Epithelial cell of esophagus (primary cell): ENCODE data around the gene STIM1.

Experiments
- DNase-seq: peaks from one replicate; pipeline ENCODE4 v3.0.0; 2010; ENCODE audit warnings: low read depth
- H3K4me3 ChIP-seq: 2 replicates; pipeline ENCODE4 v1.5.1; 2011; ENCODE audit warnings: mild to moderate bottlenecking, low read length, control low read depth
- TF ChIP-seq, protein P1 (sequence below): IDR thresholded peaks from 2 replicates; pipeline ENCODE4 v1.5.1; 2011; ENCODE audit warnings: low read depth, mild to moderate bottlenecking, low read length, control low read depth, inconsistent platforms; ENCODE audit not compliant: insufficient read depth; ENCODE audit errors: missing control alignments

The STIM1 gene

DNA sequence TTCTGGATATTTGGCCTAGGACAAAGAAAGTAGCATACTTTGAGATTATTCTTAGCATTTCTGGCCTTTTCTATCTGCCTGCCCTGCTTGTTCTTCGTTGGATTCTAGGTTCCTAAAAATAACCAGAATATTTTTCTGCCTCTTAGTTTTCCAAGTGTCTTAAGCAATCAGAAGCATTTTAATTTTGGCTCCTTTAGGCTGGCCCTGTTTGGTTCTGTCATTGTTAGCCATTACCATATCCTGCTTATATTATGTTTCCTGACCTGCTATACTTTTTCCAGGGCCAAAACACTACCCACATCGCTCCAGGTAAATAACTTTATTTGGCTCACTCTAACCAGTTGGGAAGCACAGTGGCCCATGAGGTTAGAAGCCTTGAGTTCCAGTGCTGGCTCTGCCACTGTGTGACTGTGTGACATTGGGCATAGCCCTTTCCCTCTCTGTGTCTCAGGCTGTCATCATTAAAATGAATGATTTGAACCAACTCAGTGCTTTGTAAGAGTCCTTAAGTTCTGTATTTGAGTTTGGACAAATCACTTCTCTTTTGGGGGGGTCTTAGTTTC is 91.1 kb downstream of the STIM1 start:
- TF ChIP-seq, protein P1, sequence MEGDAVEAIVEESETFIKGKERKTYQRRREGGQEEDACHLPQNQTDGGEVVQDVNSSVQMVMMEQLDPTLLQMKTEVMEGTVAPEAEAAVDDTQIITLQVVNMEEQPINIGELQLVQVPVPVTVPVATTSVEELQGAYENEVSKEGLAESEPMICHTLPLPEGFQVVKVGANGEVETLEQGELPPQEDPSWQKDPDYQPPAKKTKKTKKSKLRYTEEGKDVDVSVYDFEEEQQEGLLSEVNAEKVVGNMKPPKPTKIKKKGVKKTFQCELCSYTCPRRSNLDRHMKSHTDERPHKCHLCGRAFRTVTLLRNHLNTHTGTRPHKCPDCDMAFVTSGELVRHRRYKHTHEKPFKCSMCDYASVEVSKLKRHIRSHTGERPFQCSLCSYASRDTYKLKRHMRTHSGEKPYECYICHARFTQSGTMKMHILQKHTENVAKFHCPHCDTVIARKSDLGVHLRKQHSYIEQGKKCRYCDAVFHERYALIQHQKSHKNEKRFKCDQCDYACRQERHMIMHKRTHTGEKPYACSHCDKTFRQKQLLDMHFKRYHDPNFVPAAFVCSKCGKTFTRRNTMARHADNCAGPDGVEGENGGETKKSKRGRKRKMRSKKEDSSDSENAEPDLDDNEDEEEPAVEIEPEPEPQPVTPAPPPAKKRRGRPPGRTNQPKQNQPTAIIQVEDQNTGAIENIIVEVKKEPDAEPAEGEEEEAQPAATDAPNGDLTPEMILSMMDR = no peak
- no peak overlapping the region for H3K4me3 ChIP-seq
- no peak for DNase-seq

DNA sequence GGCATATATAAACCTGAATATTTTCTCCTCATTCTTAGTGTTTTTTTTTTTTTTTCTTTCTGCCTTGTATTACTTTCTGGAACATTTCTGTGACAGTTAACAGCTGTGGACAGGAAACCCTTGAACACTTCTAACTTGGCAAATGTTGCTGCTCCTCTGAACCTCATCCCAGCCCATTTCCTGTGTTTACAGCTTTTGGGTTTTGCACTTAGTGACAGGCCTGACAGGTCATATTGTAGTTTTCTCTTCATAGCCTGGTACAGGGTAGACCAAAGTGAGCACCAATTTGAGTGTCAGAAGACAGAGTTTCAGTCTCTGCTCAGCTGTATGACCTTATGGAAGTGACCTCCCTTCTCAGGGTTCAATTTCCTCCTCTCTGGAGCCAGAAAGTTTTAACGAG is 91.6 kb downstream of the STIM1 start:
- TF ChIP-seq, protein P1 = no peak
- DNase-seq = no peak
- no peak overlapping the region for H3K4me3 ChIP-seq

DNA sequence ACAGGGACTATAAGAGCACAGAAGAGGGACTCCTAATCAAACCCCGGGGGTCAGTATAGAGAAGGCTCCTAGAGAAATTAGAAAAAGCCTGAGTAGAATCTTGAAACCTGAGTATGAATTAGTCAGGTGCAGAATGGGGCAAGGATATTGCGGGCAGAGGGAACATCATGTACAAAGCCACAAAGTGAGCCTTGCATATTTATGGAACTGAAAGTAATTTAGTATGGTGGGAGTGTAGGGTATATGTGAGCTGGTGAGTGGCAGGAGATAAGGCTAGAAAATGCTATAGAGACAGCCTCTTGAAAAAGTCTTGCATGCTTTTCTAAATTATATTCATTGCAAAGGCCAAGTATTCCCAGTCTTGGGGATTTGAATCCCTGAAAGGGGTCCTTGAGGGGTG is 93.7 kb downstream of the STIM1 start:
- DNase-seq = no peak
- TF ChIP-seq, protein P1 = no peak
- no peak overlapping the region for H3K4me3 ChIP-seq

DNA sequence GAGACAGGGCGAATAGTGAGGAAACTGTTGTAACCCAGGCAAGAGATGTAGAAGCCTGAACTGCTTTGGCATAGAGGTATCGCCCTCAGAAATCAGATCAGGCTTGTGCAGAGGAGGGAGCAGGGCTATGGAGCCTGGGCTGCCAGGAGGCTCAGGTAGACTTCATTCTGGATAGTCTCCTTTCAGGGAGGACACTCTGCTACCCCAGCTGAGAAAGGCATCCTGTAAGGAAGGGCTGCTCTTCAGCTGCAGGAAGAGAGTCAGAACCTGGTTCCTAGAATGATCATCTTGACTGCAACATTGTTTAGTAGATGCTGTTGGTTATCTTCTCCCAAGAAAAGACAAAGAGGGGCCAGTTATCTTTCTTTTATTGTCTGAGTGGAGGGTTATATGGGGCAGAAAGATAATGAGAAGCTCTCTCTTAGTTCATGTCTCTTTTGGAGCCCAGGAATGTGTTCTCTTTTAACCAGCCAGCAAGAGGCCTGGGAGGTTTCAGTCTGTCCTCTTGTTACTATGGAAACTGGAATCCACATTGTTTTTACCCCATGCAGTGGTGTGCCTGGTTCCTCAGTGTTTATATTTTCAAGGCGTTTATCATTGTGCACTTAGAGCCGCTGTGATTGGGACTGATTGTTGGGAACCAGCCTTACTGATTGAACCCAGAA is 95.7 kb downstream of the STIM1 start:
- no peak for DNase-seq
- TF ChIP-seq, protein P1 = no peak

DNA sequence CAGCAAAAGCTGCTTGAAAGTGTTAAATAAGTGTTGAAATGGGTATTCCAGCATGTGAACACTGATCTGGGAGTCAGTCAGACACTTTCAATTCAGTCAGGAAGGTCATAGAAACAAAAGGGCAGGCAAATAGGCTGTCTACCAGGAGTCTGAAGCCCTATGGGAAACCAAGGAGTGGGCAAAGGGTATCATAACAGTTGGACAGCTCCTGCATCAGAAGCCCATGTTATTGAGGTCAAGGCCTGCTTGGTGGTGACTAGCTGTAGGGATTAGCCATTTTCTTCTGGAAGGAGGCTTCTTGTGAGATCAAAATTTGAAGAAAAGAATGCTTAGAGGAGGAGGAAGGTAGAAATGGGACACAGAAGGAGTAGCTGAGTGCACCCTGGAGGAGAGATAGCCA is 97.3 kb downstream of the STIM1 start:
- no peak overlapping the region for H3K4me3 ChIP-seq
- DNase-seq = no peak
- TF ChIP-seq, protein P1 = no peak

More for the DNA sequence above, 95.7 kb downstream of the STIM1 start:
- no peak overlapping the region for H3K4me3 ChIP-seq

DNA sequence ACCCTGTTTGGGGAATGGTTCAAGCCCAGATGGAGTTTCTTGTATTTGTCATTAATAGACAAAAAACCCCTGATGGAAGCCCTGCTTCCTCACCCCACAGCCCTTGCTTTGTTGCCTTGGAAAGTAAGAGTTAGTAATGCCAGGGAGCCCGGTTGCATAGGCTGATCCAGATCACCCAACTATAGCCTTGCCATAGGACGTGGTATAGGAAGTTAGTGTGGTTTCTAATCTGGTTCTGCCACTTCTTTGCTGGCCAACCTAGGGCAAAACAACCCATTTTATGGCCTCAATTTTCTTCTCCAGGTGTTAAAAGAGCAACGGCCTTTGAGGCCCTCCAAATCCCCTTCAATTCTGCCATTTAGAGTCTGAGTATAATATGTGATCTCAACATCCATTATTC is 97.9 kb downstream of the STIM1 start:
- H3K4me3 ChIP-seq = no peak overlapping the region
- TF ChIP-seq, protein P1 = no peak
- no peak for DNase-seq
